ENCODE data around the gene TBL1X.

The TBL1X gene

GRCh38 chrX:9737363-9737762 lies 272.5 kb downstream of the TBL1X start:
- Histone ChIP-seq H3K36me3 (ENCODE audit: control insufficient read depth, insufficient read depth, low read length) (peaks cover 4% of the 10 kb centered on the region; the same call in 1 of the 2 replicates), H3K9ac (ENCODE audit: low read length) (no peak overlapping the region), H3K4me1 (ENCODE audit: control insufficient read depth, insufficient read depth, low read length) (no peaks in the 10 kb centered on the region), H3K9me3 (ENCODE audit: control insufficient read depth, insufficient read depth, low read depth, low read length) (peaks cover 12% of the 10 kb centered on the region), H3K4me3 (ENCODE audit: low read depth, low read length) (no peak overlapping the region), H3K27ac (ENCODE audit: low read depth, low read length) (no peak overlapping the region), H3K27me3 (ENCODE audit: control insufficient read depth, insufficient read depth, low read length) (no peaks in the 10 kb centered on the region)

DNA sequence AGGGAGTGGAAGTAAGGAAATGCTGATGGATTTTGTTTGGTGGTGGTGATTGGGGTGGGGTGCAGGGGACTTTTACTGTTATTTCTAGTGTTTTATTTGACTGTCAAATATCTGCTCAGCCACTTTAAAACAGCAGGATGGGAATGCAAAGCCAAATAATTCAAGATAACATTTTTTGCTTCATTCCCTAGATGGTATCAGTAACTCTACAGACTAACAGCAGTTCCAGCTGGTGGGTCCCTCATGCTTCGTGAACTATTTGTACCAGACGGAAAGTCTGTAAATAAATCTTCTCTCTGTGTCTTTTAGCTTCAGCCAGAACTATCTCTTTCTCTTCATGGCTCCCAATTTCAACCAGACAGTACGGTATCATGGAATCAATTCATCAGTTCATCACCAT lies 273.3 kb downstream of the TBL1X start:
- H3K27me3 ChIP-seq (ENCODE audit: control insufficient read depth, insufficient read depth, low read length), result no peaks in the 10 kb centered on the region
- H3K9ac ChIP-seq (ENCODE audit: low read length), result no peak overlapping the region
- no peak overlapping the region for H3K27ac ChIP-seq (ENCODE audit: low read depth, low read length)
- no peaks in the 10 kb centered on the region for H3K4me1 ChIP-seq (ENCODE audit: control insufficient read depth, insufficient read depth, low read length)
- H3K36me3 ChIP-seq (ENCODE audit: control insufficient read depth, insufficient read depth, low read length), result peaks cover 4% of the 10 kb centered on the region; the same call in 1 of the 2 replicates
- H3K9me3 ChIP-seq (ENCODE audit: control insufficient read depth, insufficient read depth, low read depth, low read length), result peaks cover 5% of the 10 kb centered on the region
- no peak overlapping the region for H3K4me3 ChIP-seq (ENCODE audit: low read depth, low read length)

GRCh38 chrX:9739130-9739529 lies 274.3 kb downstream of the TBL1X start:
- Histone ChIP-seq H3K27ac (ENCODE audit: low read depth, low read length) (no peak overlapping the region), H3K4me1 (ENCODE audit: control insufficient read depth, insufficient read depth, low read length) (no peaks in the 10 kb centered on the region), H3K36me3 (ENCODE audit: control insufficient read depth, insufficient read depth, low read length) (peaks cover 4% of the 10 kb centered on the region; the same call in 1 of the 2 replicates), H3K9ac (ENCODE audit: low read length) (no peak overlapping the region), H3K9me3 (ENCODE audit: control insufficient read depth, insufficient read depth, low read depth, low read length) (no peaks in the 10 kb centered on the region), H3K27me3 (ENCODE audit: control insufficient read depth, insufficient read depth, low read length) (no peaks in the 10 kb centered on the region), H3K4me3 (ENCODE audit: low read depth, low read length) (no peak overlapping the region)

- peaks cover 22% of the 10 kb centered on the region for H3K4me1 ChIP-seq (ENCODE audit: control insufficient read depth, insufficient read depth, low read length)
- H3K4me3 ChIP-seq (ENCODE audit: low read depth, low read length), result no peak overlapping the region
- H3K27me3 ChIP-seq (ENCODE audit: control insufficient read depth, insufficient read depth, low read length), result no peaks in the 10 kb centered on the region
- H3K27ac ChIP-seq (ENCODE audit: low read depth, low read length), result peak overlapping the region; percentile 75
- H3K9me3 ChIP-seq (ENCODE audit: control insufficient read depth, insufficient read depth, low read depth, low read length), result no peaks in the 10 kb centered on the region
- H3K36me3 ChIP-seq (ENCODE audit: control insufficient read depth, insufficient read depth, low read length), result no peaks in the 10 kb centered on the region; the same call in 1 of the 2 replicates
- H3K9ac ChIP-seq (ENCODE audit: low read length), result peak overlapping the region; percentile 35
Observed at GRCh38 chrX:9745417-9746115, 280.7 kb downstream of the TBL1X start.

DNA sequence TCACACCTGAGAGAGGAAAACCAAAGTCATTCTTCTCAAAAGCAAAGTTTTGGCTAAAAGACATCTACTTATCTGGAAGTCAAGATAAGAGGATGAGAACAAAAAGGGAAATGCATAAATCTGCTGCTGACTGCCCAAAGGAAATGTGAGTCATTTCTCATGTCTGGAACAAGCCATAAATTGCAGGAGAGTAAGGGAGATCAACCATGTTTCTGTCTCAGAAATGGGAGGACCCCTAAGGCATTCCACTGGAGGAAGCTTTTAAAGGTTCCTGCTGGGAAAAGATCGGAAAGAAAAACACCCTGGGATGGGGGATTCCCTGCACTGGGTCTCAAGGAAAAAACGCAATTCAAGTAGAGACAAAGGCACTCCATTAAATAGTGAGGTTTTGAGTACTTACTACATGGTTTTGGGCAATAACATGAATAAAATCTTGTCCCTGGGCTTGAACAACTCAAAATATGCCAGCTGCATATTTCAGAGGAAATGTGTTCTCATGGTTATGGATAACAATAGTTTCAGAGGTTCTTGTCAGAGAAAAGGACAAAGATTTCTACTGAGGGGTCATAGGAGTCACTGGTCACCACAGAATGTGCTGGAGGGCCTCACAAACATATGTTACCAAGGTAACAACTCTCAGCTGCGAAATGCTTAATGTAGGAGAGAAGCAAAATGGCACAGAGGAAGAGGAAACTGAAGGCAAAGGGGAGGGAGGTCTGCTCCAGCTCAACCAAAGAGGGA lies 281.5 kb downstream of the TBL1X start:
- no peaks in the 10 kb centered on the region for H3K27me3 ChIP-seq (ENCODE audit: control insufficient read depth, insufficient read depth, low read length)
- H3K9ac ChIP-seq (ENCODE audit: low read length), result peak overlapping the region; percentile 55
- peak overlapping the region; percentile 75 for H3K27ac ChIP-seq (ENCODE audit: low read depth, low read length)
- H3K4me3 ChIP-seq (ENCODE audit: low read depth, low read length), result no peak overlapping the region
- no peaks in the 10 kb centered on the region for H3K9me3 ChIP-seq (ENCODE audit: control insufficient read depth, insufficient read depth, low read depth, low read length)
- peaks cover 22% of the 10 kb centered on the region for H3K4me1 ChIP-seq (ENCODE audit: control insufficient read depth, insufficient read depth, low read length)
- no peaks in the 10 kb centered on the region; the same call in 1 of the 2 replicates for H3K36me3 ChIP-seq (ENCODE audit: control insufficient read depth, insufficient read depth, low read length)

- Histone ChIP-seq H3K4me1 (ENCODE audit: control insufficient read depth, insufficient read depth, low read length) (peaks cover 22% of the 10 kb centered on the region), H3K27ac (ENCODE audit: low read depth, low read length) (no peak overlapping the region), H3K4me3 (ENCODE audit: low read depth, low read length) (no peak overlapping the region), H3K27me3 (ENCODE audit: control insufficient read depth, insufficient read depth, low read length) (no peaks in the 10 kb centered on the region), H3K9ac (ENCODE audit: low read length) (no peak overlapping the region), H3K9me3 (ENCODE audit: control insufficient read depth, insufficient read depth, low read depth, low read length) (no peaks in the 10 kb centered on the region), H3K36me3 (ENCODE audit: control insufficient read depth, insufficient read depth, low read length) (no peaks in the 10 kb centered on the region; the same call in 1 of the 2 replicates)
Observed at GRCh38 chrX:9747644-9748043, 282.8 kb downstream of the TBL1X start.

DNA sequence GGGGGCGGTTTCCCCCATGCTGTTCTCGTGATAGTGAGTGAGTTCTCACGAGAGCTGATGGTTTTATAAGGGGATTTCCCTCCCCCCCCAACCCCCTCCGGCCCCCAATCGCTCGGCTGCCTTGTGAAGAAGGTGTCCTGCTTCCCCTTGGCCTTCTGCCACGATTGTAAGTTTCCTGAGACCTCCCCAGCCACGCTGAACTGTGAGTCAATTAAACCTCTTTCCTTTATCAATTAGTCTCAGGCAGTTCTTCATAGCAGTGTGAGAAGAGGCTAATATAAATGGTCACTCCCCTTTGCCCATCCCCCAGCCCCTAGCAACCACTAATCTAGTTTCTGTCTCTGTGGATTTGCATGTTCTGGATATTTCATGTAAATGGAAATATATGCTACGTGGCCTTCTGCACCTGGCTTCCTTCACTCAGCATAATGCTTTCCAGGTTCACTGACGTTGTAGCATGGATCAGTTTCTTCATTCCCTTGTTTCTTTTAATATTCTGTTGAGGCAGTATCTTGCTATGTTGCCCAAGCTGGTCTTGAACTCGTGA lies 284.4 kb downstream of the TBL1X start:
- no peaks in the 10 kb centered on the region for H3K36me3 ChIP-seq (ENCODE audit: control insufficient read depth, insufficient read depth, low read length)

GRCh38 chrX:9757366-9757765 lies 292.5 kb downstream of the TBL1X start:
- Histone ChIP-seq H3K9ac (ENCODE audit: low read length) (no peak overlapping the region), H3K27me3 (ENCODE audit: control insufficient read depth, insufficient read depth, low read length) (no peaks in the 10 kb centered on the region), H3K27ac (ENCODE audit: low read depth, low read length) (no peak overlapping the region), H3K4me1 (ENCODE audit: control insufficient read depth, insufficient read depth, low read length) (no peaks in the 10 kb centered on the region), H3K4me3 (ENCODE audit: low read depth, low read length) (no peak overlapping the region), H3K36me3 (ENCODE audit: control insufficient read depth, insufficient read depth, low read length) (0 out of 2 replicates have a peak, but pooled peaks cover 3% of the 10 kb centered on the region), H3K9me3 (ENCODE audit: control insufficient read depth, insufficient read depth, low read depth, low read length) (no peaks in the 10 kb centered on the region)

More for the DNA sequence above, 284.4 kb downstream of the TBL1X start:
- no peaks in the 10 kb centered on the region for H3K9me3 ChIP-seq (ENCODE audit: control insufficient read depth, insufficient read depth, low read depth, low read length)
- H3K27ac ChIP-seq (ENCODE audit: low read depth, low read length), result no peak overlapping the region
- H3K9ac ChIP-seq (ENCODE audit: low read length), result no peak overlapping the region
- peaks cover 22% of the 10 kb centered on the region for H3K4me1 ChIP-seq (ENCODE audit: control insufficient read depth, insufficient read depth, low read length)
- no peak overlapping the region for H3K4me3 ChIP-seq (ENCODE audit: low read depth, low read length)
- H3K27me3 ChIP-seq (ENCODE audit: control insufficient read depth, insufficient read depth, low read length), result no peaks in the 10 kb centered on the region

DNA sequence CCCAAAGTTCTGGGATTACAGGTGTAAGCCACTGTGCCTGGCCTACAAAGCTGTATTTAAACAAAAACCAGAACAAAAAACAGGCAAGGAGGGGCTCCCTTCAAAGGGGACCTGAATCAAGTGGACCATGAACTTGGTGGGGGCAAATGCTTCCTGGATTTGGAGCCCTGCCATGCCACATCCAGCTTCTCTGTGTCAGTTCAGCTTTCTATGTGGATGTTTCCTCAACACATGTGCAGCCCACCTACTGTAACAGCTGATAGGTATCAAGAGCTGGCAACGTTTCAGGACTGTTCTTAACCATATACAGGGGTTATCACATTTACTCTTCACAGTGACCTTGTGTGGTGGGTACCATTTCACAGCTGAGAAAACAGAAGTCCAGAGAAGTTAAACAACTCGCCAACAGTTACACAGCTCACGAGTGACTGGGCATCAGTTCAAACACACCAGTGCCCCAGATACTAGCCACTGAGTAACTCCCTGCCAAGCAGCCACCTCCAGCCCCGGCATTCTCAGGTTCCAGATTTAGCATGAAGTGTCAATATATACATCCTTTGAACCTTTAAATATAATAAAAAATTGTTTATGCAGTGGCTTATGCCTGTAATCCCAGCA lies 293.3 kb downstream of the TBL1X start:
- no peaks in the 10 kb centered on the region for H3K4me1 ChIP-seq (ENCODE audit: control insufficient read depth, insufficient read depth, low read length)
- no peak overlapping the region for H3K27ac ChIP-seq (ENCODE audit: low read depth, low read length)
- no peak overlapping the region for H3K4me3 ChIP-seq (ENCODE audit: low read depth, low read length)
- no peak overlapping the region for H3K9ac ChIP-seq (ENCODE audit: low read length)
- H3K9me3 ChIP-seq (ENCODE audit: control insufficient read depth, insufficient read depth, low read depth, low read length), result no peaks in the 10 kb centered on the region
- 0 out of 2 replicates have a peak, but pooled peaks cover 3% of the 10 kb centered on the region for H3K36me3 ChIP-seq (ENCODE audit: control insufficient read depth, insufficient read depth, low read length)
- no peaks in the 10 kb centered on the region for H3K27me3 ChIP-seq (ENCODE audit: control insufficient read depth, insufficient read depth, low read length)

- Histone ChIP-seq H3K27ac (ENCODE audit: low read depth, low read length) (no peak overlapping the region), H3K9me3 (ENCODE audit: control insufficient read depth, insufficient read depth, low read depth, low read length) (no peaks in the 10 kb centered on the region), H3K27me3 (ENCODE audit: control insufficient read depth, insufficient read depth, low read length) (no peaks in the 10 kb centered on the region; the same call in 1 of the 2 replicates), H3K4me1 (ENCODE audit: control insufficient read depth, insufficient read depth, low read length) (no peaks in the 10 kb centered on the region), H3K36me3 (ENCODE audit: control insufficient read depth, insufficient read depth, low read length) (0 out of 2 replicates have a peak, but pooled peaks cover 3% of the 10 kb centered on the region), H3K4me3 (ENCODE audit: low read depth, low read length) (no peak overlapping the region), H3K9ac (ENCODE audit: low read length) (no peak overlapping the region)
Observed at GRCh38 chrX:9759337-9759736, 294.5 kb downstream of the TBL1X start.

Measured in HUES6 (cell line).